H1 (cell line): ENCODE measurements around the gene NUMB. TPM values are rescaled to one million over a fixed set of nuclear protein-coding genes. Genes with fewer than 3 reads are reported as not detected.

ENCODE experiments used
- CTCF ChIA-PET: fragments of 300-600 bp; sonication (Branson Sonifier 250); formaldehyde crosslinking; loops from one replicate; lab custom pipeline; 2021; ENCODE audit not compliant: partially characterized antibody; lab: Charles Lee
- POLR2A ChIA-PET: fragments of 300-600 bp; sonication (Branson Sonifier 250); formaldehyde crosslinking; loops from one replicate; lab custom pipeline; 2021; ENCODE audit warnings: inconsistent platforms; ENCODE audit not compliant: partially characterized antibody; lab: Charles Lee
- DNase-seq, 2 experiments: peaks; one replicate each; pipeline versions ENCODE4 v3.0.0 to v3.0.0-alpha.2; 2010 to 2022; ENCODE audit warnings: low spot score in 2 of 2, low read depth in 1 of 2, mixed read lengths in 1 of 2
- FAIRE-seq: peaks from 2 replicates; lab custom pipeline; 2011; peaks lifted over from hg19 to GRCh38; lab: Jason Lieb, UNC
- H2AFZ ChIP-seq: 2 replicates; pipeline ENCODE4 v1.8.1; 2012; ENCODE audit warnings: low read length, inconsistent platforms
- H2AK5ac ChIP-seq: 2 replicates; pipeline ENCODE4 v1.6.1; 2013; ENCODE audit warnings: low read depth, low read length
- H2BK120ac ChIP-seq: replicated peaks from 2 replicates; pipeline ENCODE3; 2013; ENCODE audit warnings: low read depth, low read length, inconsistent platforms
- H2BK12ac ChIP-seq: 2 replicates; pipeline ENCODE4 v1.6.1; 2013; ENCODE audit warnings: low read depth, low read length
- H2BK15ac ChIP-seq: 2 replicates; pipeline ENCODE4 v1.6.1; 2013; ENCODE audit warnings: low read length
- H2BK20ac ChIP-seq: 2 replicates; pipeline ENCODE4 v1.6.1; 2013; ENCODE audit warnings: low read length
- H2BK5ac ChIP-seq: 2 replicates; pipeline ENCODE4 v1.6.1; 2013; ENCODE audit warnings: low read depth, low read length
- H3K14ac ChIP-seq: 2 replicates; pipeline ENCODE4 v1.6.1; 2013; ENCODE audit warnings: inconsistent platforms; ENCODE audit not compliant: insufficient read length
- H3K18ac ChIP-seq: 2 replicates; pipeline ENCODE4 v1.6.1; 2013; ENCODE audit warnings: low read length; ENCODE audit errors: extremely low read depth
- H3K23ac ChIP-seq: 2 replicates; pipeline ENCODE4 v1.6.1; 2013; ENCODE audit warnings: inconsistent platforms; ENCODE audit not compliant: insufficient read length
- H3K23me2 ChIP-seq: 2 replicates; pipeline ENCODE4 v1.6.1; 2013; ENCODE audit warnings: low read depth, low read length
- H3K27ac ChIP-seq: 2 replicates; pipeline ENCODE4 v1.6.1; 2011; ENCODE audit warnings: low read depth, low read length, inconsistent platforms
- H3K27me3 ChIP-seq, 4 experiments: replicated peaks in 1 of 4; 1 replicate in 1 of 4; 2 replicates in 3 of 4; pipeline versions ENCODE4 v1.6.1 to v1.8.1; 2011 to 2013; ENCODE audit warnings: low read length in 3 of 4, mild to moderate bottlenecking in 3 of 4, inconsistent platforms in 2 of 4, mixed read lengths in 2 of 4, moderate library complexity in 1 of 4; ENCODE audit not compliant: control insufficient read depth in 3 of 4, insufficient read depth in 3 of 4; ENCODE audit errors: extremely low read depth in 1 of 4
- H3K36me3 ChIP-seq, 4 experiments: 2 replicates each; pipeline versions ENCODE4 v1.6.1 to v1.8.1; 2011 to 2013; ENCODE audit warnings: mild to moderate bottlenecking in 4 of 4, low read length in 3 of 4, moderate library complexity in 2 of 4, control low read depth in 1 of 4, inconsistent platforms in 1 of 4; ENCODE audit not compliant: insufficient read depth in 4 of 4, control insufficient read depth in 2 of 4
- H3K4ac ChIP-seq: replicated peaks from 2 replicates; pipeline ENCODE3; 2013; ENCODE audit warnings: low read length, low read depth, mixed read lengths, inconsistent platforms; ENCODE audit not compliant: insufficient read length
- H3K4me1 ChIP-seq, 4 experiments: replicated peaks in 1 of 4; 1 replicate in 1 of 4; 2 replicates in 3 of 4; pipeline versions ENCODE4 v1.6.1 to v1.8.1; 2011 to 2013; ENCODE audit warnings: low read length in 3 of 4, inconsistent platforms in 2 of 4, mixed read lengths in 1 of 4; ENCODE audit not compliant: insufficient read depth in 4 of 4, control insufficient read depth in 3 of 4
- H3K4me2 ChIP-seq, 2 experiments: 2 replicates each; pipeline versions ENCODE4 v1.6.1 to v1.8.1; 2011 to 2013; ENCODE audit warnings: low read depth in 2 of 2, low read length in 2 of 2, control low read depth in 1 of 2, inconsistent platforms in 1 of 2, mild to moderate bottlenecking in 1 of 2; ENCODE audit not compliant: insufficient read depth in 1 of 2
- H3K4me3 ChIP-seq, 4 experiments: fragments of 200-600, 300-600 bp in 1 of 4; sonication (generic), shearing (Covaris generic), sonication (Bioruptor Twin) in 1 of 4; 2 replicates each; pipeline versions ENCODE4 v1.5.1 to v1.8.1; 2011 to 2016; ENCODE audit warnings: low read length in 4 of 4, low read depth in 3 of 4, control low read depth in 2 of 4, inconsistent platforms in 2 of 4, mild to moderate bottlenecking in 2 of 4, mixed read lengths in 1 of 4, moderate library complexity in 1 of 4; ENCODE audit not compliant: insufficient read depth in 2 of 4; ENCODE audit errors: extremely low read depth in 1 of 4
- H3K56ac ChIP-seq: replicated peaks from 2 replicates; pipeline ENCODE3; 2013; ENCODE audit warnings: low read depth, mild to moderate bottlenecking, mixed read lengths, low read length, inconsistent platforms; ENCODE audit not compliant: insufficient read length
- H3K79me1 ChIP-seq: 2 replicates; pipeline ENCODE4 v1.6.1; 2013; ENCODE audit warnings: low read depth, low read length, control low read depth
- H3K79me2 ChIP-seq, 2 experiments: 2 replicates each; pipeline versions ENCODE4 v1.6.1 to v1.8.1; 2012 to 2013; ENCODE audit warnings: low read length in 2 of 2, mild to moderate bottlenecking in 2 of 2, inconsistent platforms in 1 of 2; ENCODE audit not compliant: insufficient read depth in 2 of 2, control insufficient read depth in 1 of 2
- H3K9ac ChIP-seq, 4 experiments: replicated peaks in 1 of 4; 1 replicate in 1 of 4; 2 replicates in 3 of 4; pipeline versions ENCODE4 v1.6.1 to v1.8.1; 2011 to 2013; ENCODE audit warnings: low read depth in 3 of 4, low read length in 3 of 4, control low read depth in 2 of 4, mild to moderate bottlenecking in 2 of 4, moderate library complexity in 2 of 4, inconsistent platforms in 1 of 4; ENCODE audit errors: extremely low read depth in 1 of 4
- H3K9me3 ChIP-seq, 2 experiments: 2 replicates each; pipeline versions ENCODE4 v1.6.1 to v1.8.1; 2012 to 2013; ENCODE audit warnings: mild to moderate bottlenecking in 2 of 2, moderate library complexity in 2 of 2, control low read depth in 1 of 2, inconsistent platforms in 1 of 2, low read depth in 1 of 2, low read length in 1 of 2, mixed read lengths in 1 of 2; ENCODE audit not compliant: insufficient read depth in 2 of 2
- H4K20me1 ChIP-seq, 2 experiments: replicated peaks in 1 of 2; 2 replicates each; pipeline versions ENCODE3 to v1.8.1; 2011 to 2013; ENCODE audit warnings: inconsistent platforms in 2 of 2, low read length in 2 of 2, mild to moderate bottlenecking in 1 of 2; ENCODE audit not compliant: insufficient read depth in 2 of 2, control insufficient read depth in 1 of 2
- H4K5ac ChIP-seq: 2 replicates; pipeline ENCODE4 v1.6.1; 2013; ENCODE audit warnings: low read length, low read depth, mixed read lengths, inconsistent platforms; ENCODE audit not compliant: insufficient read length
- H4K8ac ChIP-seq: 2 replicates; pipeline ENCODE4 v1.8.0; 2013; ENCODE audit warnings: mild to moderate bottlenecking, moderate library complexity, low read length, inconsistent platforms; ENCODE audit not compliant: insufficient read depth; ENCODE audit errors: extremely low read depth
- H4K91ac ChIP-seq: replicated peaks from 2 replicates; pipeline ENCODE3; 2013; ENCODE audit warnings: low read length, mixed read lengths, inconsistent platforms; ENCODE audit not compliant: insufficient read length
- ASH2L ChIP-seq: fragments of 200-600, 300-600 bp; sonication (generic); IDR thresholded peaks from one replicate; pipeline ENCODE4 v1.7.1; 2017; ENCODE audit warnings: low read length
- BCL11A ChIP-seq, 2 experiments: IDR thresholded peaks; one replicate each; pipeline ENCODE4 v1.6.1; 2011; ENCODE audit warnings: low read depth in 2 of 2, low read length in 2 of 2, mild to moderate bottlenecking in 2 of 2
- MAFK ChIP-seq: IDR thresholded peaks from 2 replicates; pipeline ENCODE4 v1.6.1; 2012; ENCODE audit warnings: low read depth, mild to moderate bottlenecking, improper control_type of control experiment, low read length
- POU5F1 ChIP-seq: IDR thresholded peaks from 2 replicates; pipeline ENCODE4 v1.6.1; 2011; ENCODE audit warnings: low read depth, mild to moderate bottlenecking, low read length, moderate library complexity
- RNF2 ChIP-seq: fragments of 200-900, 300-1000 bp; sonication (generic); IDR thresholded peaks from 2 replicates; pipeline ENCODE4 v1.7.1; 2016; ENCODE audit warnings: borderline replicate concordance, low read depth, mild to moderate bottlenecking, antibody characterized with exemption, low read length; ENCODE audit not compliant: poor library complexity, severe bottlenecking; ENCODE audit errors: missing control alignments
- SP2 ChIP-seq: IDR thresholded peaks from 2 replicates; pipeline ENCODE4 v1.6.1; 2012; ENCODE audit warnings: mild to moderate bottlenecking, low read length, inconsistent platforms
- YY1 ChIP-seq: IDR thresholded peaks from 2 replicates; pipeline ENCODE4 v1.6.1; 2011; ENCODE audit warnings: low read depth, mild to moderate bottlenecking, low read length
- polyA plus RNA-seq, 7 experiments: library from polyadenylated mRNA; depleted of rRNA in 3 of 7; stranded (reverse) in 5 of 7; unstranded in 2 of 7; fragments of >200 nt in 5 of 7; fragments of 200-250 nt in 2 of 7; gene quantifications; 1 replicate in 5 of 7; 2 replicates in 1 of 7; 4 replicates in 1 of 7; pipeline versions ENCODE4 v1.2.1 to v1.2.3, GENCODE V29; 2011 to 2013; ENCODE audit warnings: missing spikeins in 2 of 7, mixed read lengths in 2 of 7
- total RNA-seq: library from RNA; stranded (reverse); fragmentation: NEBNext Ultra II Directional; extraction: Animal tissue kit (Norgen Biotek cat#: 25700); gene quantifications from 2 replicates; pipeline ENCODE4 v1.2.1, GENCODE V29; 2021
- TF ChIP-seq, protein P1 (sequence below), 3 experiments: IDR thresholded peaks; 1 replicate in 2 of 3; 2 replicates in 1 of 3; pipeline versions ENCODE4 v1.5.1 to v1.6.1; 2011; ENCODE audit warnings: low read length in 3 of 3, mild to moderate bottlenecking in 3 of 3, inconsistent platforms in 2 of 3, low read depth in 1 of 3, moderate library complexity in 1 of 3; ENCODE audit not compliant: insufficient read depth in 1 of 3; ENCODE audit errors: control extremely low read depth in 1 of 3
- TF ChIP-seq, protein P2 (sequence below): IDR thresholded peaks from 2 replicates; pipeline ENCODE4 v1.6.1; 2012; ENCODE audit warnings: low read length, inconsistent platforms

The NUMB gene
- total and polyA plus RNA-seq, 2 of the 8 experiments (the other 6 are each of a cell fraction or from before 2014, with no cell fraction given): 54.3 to 78.1 TPM

DNA sequence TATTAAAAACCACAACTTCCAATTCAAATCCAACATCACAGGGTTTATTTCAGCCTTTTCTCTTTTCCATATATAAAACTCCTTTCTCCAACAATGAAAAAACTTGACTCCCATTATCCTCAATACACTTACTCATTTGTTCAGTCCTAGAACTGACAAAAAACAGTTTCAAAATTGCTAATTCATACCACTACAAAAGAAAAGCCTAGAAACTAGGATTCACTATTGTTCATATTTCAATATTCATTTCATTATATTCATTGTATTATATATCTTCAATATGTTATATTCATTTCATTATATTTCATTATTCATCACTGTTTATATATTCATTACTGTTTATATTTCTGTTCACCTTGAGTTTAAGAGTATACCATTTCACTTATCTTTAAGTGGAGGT is 85.8 kb downstream of the NUMB start:
- Histone ChIP-seq H3K27ac (no peak overlapping the region), H3K4me1 (no peaks in the 10 kb centered on the region), H4K8ac (no peak overlapping the region), H2BK120ac (no peak overlapping the region), H2AFZ (no peak overlapping the region), H3K9me3 (no peaks in the 10 kb centered on the region), H2BK12ac (no peak overlapping the region), H3K27me3 (no peaks in the 10 kb centered on the region), H2AK5ac (no peak overlapping the region), H3K4me3 (no peak overlapping the region), H4K20me1 (peaks cover 0 to 2% of the 10 kb centered on the region in 2 experiments), H3K79me1 (no peaks in the 10 kb centered on the region), H3K79me2 (peaks cover 0 to 6% of the 10 kb centered on the region in 2 experiments; a peak in 2 of 4 replicates), H4K5ac (no peak overlapping the region), H3K4ac (no peak overlapping the region), H3K4me2 (no peak overlapping the region), H3K23me2 (no peaks in the 10 kb centered on the region), H3K23ac (no peak overlapping the region), H4K91ac (no peak overlapping the region), H3K36me3 (no peaks in the 10 kb centered on the region), H3K56ac (no peak overlapping the region), H3K18ac (no peak overlapping the region), H3K14ac (no peak overlapping the region), H2BK5ac (no peak overlapping the region), H2BK20ac (no peak overlapping the region), H3K9ac (no peak overlapping the region), H2BK15ac (no peak overlapping the region)
- no peak for DNase-seq
- ChIA-PET CTCF (interaction anchor here (1.9 kb wide), 1 partner anchor 100 kb away, joined by 4 read pairs; no protein-coding TSS in a partner anchor), POLR2A (interaction anchor here (1.2 kb wide), 1 partner anchor 11 kb away, joined by 5 read pairs; no protein-coding TSS in a partner anchor)
- TF ChIP-seq, protein P1, sequence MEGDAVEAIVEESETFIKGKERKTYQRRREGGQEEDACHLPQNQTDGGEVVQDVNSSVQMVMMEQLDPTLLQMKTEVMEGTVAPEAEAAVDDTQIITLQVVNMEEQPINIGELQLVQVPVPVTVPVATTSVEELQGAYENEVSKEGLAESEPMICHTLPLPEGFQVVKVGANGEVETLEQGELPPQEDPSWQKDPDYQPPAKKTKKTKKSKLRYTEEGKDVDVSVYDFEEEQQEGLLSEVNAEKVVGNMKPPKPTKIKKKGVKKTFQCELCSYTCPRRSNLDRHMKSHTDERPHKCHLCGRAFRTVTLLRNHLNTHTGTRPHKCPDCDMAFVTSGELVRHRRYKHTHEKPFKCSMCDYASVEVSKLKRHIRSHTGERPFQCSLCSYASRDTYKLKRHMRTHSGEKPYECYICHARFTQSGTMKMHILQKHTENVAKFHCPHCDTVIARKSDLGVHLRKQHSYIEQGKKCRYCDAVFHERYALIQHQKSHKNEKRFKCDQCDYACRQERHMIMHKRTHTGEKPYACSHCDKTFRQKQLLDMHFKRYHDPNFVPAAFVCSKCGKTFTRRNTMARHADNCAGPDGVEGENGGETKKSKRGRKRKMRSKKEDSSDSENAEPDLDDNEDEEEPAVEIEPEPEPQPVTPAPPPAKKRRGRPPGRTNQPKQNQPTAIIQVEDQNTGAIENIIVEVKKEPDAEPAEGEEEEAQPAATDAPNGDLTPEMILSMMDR (IDR thresholded peaks at IDR 0.05; ENCODE audit: control extremely low read depth in 1 of 3, insufficient read depth in 1 of 3, low read depth in 1 of 3, low read length in 3 of 3): no peak
- TF ChIP-seq YY1: no peak
- TF ChIP-seq, protein P2, sequence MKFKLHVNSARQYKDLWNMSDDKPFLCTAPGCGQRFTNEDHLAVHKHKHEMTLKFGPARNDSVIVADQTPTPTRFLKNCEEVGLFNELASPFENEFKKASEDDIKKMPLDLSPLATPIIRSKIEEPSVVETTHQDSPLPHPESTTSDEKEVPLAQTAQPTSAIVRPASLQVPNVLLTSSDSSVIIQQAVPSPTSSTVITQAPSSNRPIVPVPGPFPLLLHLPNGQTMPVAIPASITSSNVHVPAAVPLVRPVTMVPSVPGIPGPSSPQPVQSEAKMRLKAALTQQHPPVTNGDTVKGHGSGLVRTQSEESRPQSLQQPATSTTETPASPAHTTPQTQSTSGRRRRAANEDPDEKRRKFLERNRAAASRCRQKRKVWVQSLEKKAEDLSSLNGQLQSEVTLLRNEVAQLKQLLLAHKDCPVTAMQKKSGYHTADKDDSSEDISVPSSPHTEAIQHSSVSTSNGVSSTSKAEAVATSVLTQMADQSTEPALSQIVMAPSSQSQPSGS: no peak
- TF ChIP-seq RNF2: no peak
- TF ChIP-seq POU5F1: no peak
- no peak for TF ChIP-seq ASH2L
- TF ChIP-seq SP2: no peak
- TF ChIP-seq MAFK: no peak
- no peak for TF ChIP-seq BCL11A (IDR thresholded peaks at IDR 0.05; ENCODE audit: low read depth in 2 of 2, low read length in 2 of 2)
- FAIRE-seq: no peak
